Ovary (tissue), 3 donors: ENCODE data around the gene SHMT2.

Experiments
- EP300 ChIP-seq: sonication (generic); formaldehyde crosslinking; IDR thresholded peaks from one replicate; pipeline ENCODE4 v1.6.1; 2017; ENCODE audit warnings: antibody characterized with exemption
- TF ChIP-seq, protein P1 (sequence below), 3 donors: fragments of 450-650 bp in 2 of 3; fragments of 200-600 bp in 1 of 3; IDR thresholded peaks; one replicate each; pipeline versions ENCODE4 v1.5.1 to v1.8.0; 2016 to 2022; ENCODE audit warnings: antibody characterized with exemption in 3 of 3, mild to moderate bottlenecking in 1 of 3
- donor health status: DM: no; HTN: no; CAD: no.

DNA sequence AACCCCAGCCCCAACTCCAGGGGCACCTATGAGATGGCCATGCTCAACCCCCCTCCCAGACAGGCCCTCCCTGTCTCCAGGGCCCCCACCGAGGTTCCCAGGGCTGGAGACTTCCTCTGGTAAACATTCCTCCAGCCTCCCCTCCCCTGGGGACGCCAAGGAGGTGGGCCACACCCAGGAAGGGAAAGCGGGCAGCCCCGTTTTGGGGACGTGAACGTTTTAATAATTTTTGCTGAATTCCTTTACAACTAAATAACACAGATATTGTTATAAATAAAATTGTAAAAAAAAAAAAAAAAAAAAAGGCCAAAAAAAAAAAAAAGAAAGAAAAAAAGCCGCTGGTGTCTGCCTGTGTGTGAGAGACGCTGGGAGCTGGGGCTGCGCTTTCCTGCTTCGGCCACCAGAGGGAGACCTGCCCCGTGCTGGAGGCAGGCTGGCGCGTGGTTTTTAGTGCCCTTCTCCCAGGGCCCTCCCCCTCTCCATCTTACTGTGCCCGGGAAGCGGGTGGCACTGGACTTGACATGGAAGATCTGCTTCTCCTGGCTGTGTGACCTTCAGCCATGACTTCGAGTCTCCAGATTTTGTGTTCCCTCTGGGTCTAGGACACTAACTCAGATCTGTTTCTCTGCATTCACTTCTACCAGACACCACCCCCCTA is 16.3 kb upstream of the SHMT2 start:
- TF ChIP-seq, protein P1, sequence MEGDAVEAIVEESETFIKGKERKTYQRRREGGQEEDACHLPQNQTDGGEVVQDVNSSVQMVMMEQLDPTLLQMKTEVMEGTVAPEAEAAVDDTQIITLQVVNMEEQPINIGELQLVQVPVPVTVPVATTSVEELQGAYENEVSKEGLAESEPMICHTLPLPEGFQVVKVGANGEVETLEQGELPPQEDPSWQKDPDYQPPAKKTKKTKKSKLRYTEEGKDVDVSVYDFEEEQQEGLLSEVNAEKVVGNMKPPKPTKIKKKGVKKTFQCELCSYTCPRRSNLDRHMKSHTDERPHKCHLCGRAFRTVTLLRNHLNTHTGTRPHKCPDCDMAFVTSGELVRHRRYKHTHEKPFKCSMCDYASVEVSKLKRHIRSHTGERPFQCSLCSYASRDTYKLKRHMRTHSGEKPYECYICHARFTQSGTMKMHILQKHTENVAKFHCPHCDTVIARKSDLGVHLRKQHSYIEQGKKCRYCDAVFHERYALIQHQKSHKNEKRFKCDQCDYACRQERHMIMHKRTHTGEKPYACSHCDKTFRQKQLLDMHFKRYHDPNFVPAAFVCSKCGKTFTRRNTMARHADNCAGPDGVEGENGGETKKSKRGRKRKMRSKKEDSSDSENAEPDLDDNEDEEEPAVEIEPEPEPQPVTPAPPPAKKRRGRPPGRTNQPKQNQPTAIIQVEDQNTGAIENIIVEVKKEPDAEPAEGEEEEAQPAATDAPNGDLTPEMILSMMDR (IDR thresholded peaks at IDR 0.05), result peak; percentile 76 to 84 (median 81)
- no peak for TF ChIP-seq EP300
